GM21367 (cell line): ENCODE data around the gene OR56A4.
A peak's percentile ranks its signal among the peaks of the same experiment; 100 is the strongest.

Source experiments
- ATAC-seq: cut with Tn5 transposase; IDR thresholded peaks from one replicate; pipeline ENCODE4 v1.9.1; 2021; ENCODE audit not compliant: unreplicated experiment

Gene OR56A4

GRCh38 chr11:6006846-6007245, at the start of gene OR56A4:
TSS of gene OR56A4 (minus strand) at chr11:6006946. CDS start at chr11:6002992, 3,954 bp downstream.
- ATAC-seq: no peak

GRCh38 chr11:6055569-6055968, 48.8 kb upstream of the OR56A4 start:
- no peak for ATAC-seq

- ATAC-seq: no peak
These were observed 45.6 kb upstream of the OR56A4 start for GRCh38 chr11:6052374-6052773.

- no peak for ATAC-seq
These were observed 34.1 kb upstream of the OR56A4 start for GRCh38 chr11:6040874-6041273.

GRCh38 chr11:6030708-6031405, 24.1 kb upstream of the OR56A4 start, which contains the start of gene OR56A1:
TSS of gene OR56A1 (minus strand) at chr11:6030758. CDS start at chr11:6027692, 3,066 bp downstream.
- no peak for ATAC-seq

GRCh38 chr11:6027501-6027900, 20.8 kb upstream of the OR56A4 start:
- no peak for ATAC-seq

- ATAC-seq: no peak
These were observed 18.3 kb upstream of the OR56A4 start for GRCh38 chr11:6025056-6025455.

- no peak for ATAC-seq
These were observed 16.2 kb upstream of the OR56A4 start for GRCh38 chr11:6022956-6023355.

- no peak for ATAC-seq
These were observed 6.3 kb upstream of the OR56A4 start for GRCh38 chr11:6013042-6013441.

- no peak for ATAC-seq
These were observed 5.4 kb upstream of the OR56A4 start for GRCh38 chr11:6012035-6012668.

- ATAC-seq: no peak
These were observed 351 bp downstream of the OR56A4 start for GRCh38 chr11:6006395-6006794.

- ATAC-seq: no peak
These were observed 4.5 kb downstream of the OR56A4 start for GRCh38 chr11:6002202-6002699.

GRCh38 chr11:5994791-5995190, 12.0 kb downstream of the OR56A4 start:
- no peak for ATAC-seq

GRCh38 chr11:5992604-5993251, 14.0 kb downstream of the OR56A4 start:
- ATAC-seq: peak; percentile 60

GRCh38 chr11:5992150-5992549, 14.6 kb downstream of the OR56A4 start:
- ATAC-seq: no peak

- ATAC-seq: no peak
These were observed 17.5 kb downstream of the OR56A4 start for GRCh38 chr11:5989203-5989602.

GRCh38 chr11:5986885-5987284, 19.9 kb downstream of the OR56A4 start, which contains the start of gene OR52L1:
TSS of gene OR52L1 (minus strand) at chr11:5986985. CDS start at chr11:5986930, 55 bp downstream.
- no peak for ATAC-seq

- no peak for ATAC-seq
These were observed 23.3 kb downstream of the OR56A4 start for GRCh38 chr11:5983443-5983842.

- no peak for ATAC-seq
These were observed 33.2 kb downstream of the OR56A4 start for GRCh38 chr11:5973530-5973929.

GRCh38 chr11:5968394-5968793, 38.4 kb downstream of the OR56A4 start, which contains the start of gene OR56A5:
TSS of gene OR56A5 (minus strand) at chr11:5968494. CDS start at chr11:5968494, 0 bp downstream.
- no peak for ATAC-seq

GRCh38 chr11:5967708-5968107, 39.0 kb downstream of the OR56A4 start:
- no peak for ATAC-seq

- ATAC-seq: no peak
These were observed 39.8 kb downstream of the OR56A4 start for GRCh38 chr11:5966958-5967357.
